ENCODE data around the gene HPCA.

Gene HPCA

GRCh38 chr1:32886004-32886827, at the start of gene HPCA:
Gene HPCA, plus strand, starts transcription at chr1:32886491. Its CDS starts 2,408 bp downstream, at chr1:32888899.
- DNase-seq: no peak

- no peak for DNase-seq
Measured at GRCh38 chr1:32848354-32849063, 37.8 kb upstream of the HPCA start.

DNA sequence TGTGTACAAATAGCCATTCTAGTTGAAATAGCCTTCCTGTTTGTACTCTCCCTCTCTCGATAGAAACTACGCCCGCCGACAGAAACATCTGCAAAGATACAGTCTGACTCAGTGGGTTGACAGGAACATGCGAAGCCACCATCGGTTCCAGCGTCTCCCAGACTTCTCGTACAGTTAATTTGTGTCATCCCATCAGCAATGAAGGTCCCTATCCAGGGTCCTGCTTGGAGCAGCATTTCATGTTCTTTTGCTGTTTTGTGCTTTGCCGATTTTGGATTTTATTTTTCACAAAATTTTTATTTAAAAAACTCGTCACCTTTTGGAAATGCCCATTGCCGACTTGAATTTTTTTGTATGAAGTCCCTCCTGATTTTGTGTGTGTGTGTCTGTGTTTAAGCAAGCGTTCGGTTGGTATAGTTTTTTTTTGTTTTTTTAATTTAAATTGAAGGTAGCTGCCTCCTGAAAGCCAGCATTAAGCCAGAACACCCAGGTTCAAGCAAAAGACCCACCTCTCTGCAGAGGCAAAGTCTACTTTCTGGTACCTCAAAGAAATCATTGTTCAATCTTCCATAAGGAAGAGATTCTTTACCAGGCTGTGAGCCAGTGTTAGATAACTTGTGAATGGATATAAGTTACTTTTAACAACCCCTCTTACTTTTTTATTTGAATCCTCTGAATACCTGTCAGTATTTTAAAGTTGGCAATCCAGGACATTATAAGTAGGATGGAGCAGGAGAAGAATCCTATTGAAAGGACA, 30.3 kb upstream of the HPCA start:
- DNase-seq: no peak

- no peak for DNase-seq
Measured at GRCh38 chr1:32858136-32858535, 28.2 kb upstream of the HPCA start.

- no peak for DNase-seq
Measured at GRCh38 chr1:32858791-32859190, 27.5 kb upstream of the HPCA start.

DNA sequence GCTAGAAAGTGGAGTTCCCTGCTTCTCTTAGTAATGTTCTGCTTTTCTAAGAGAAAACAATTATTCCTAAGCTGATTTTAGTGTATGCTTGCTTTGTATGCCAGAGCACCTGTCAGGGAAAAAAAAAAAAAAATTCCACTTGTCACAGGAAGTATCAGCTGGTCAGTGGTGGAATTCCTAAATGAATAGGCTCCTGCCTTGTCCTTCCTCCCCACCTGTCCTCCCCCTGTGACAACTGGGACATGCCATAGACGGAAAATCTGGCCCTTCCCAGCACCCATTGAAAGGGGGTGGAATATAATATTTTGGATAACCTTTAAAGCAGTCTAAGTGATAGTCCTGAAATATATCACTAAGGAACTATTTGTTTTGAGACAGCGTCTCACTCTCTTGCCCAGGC, 26.4 kb upstream of the HPCA start:
- DNase-seq: no peak

DNA sequence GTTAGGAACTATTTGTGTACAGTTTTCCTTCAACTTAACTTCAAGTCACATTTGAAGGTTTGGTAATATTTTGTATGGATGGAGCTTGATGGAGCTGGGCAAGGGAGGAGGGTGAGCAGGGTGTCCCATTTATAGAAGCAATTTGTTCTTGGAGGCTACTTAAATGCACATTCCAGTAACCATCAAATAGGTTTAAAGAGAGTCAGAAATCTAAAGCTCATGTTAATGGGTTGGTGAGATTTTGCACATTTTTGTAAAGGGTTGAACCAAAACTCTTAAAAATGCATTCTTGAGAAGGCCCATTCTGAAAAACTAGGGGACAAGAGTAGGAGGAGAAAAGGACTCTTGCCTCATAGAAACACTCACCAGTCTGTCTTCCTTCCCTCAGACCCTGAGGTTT, 25.7 kb upstream of the HPCA start:
- DNase-seq: no peak

GRCh38 chr1:32861904-32862695, 24.2 kb upstream of the HPCA start:
- DNase-seq: no peak

GRCh38 chr1:32863218-32863880, 22.9 kb upstream of the HPCA start:
- DNase-seq: no peak

DNA sequence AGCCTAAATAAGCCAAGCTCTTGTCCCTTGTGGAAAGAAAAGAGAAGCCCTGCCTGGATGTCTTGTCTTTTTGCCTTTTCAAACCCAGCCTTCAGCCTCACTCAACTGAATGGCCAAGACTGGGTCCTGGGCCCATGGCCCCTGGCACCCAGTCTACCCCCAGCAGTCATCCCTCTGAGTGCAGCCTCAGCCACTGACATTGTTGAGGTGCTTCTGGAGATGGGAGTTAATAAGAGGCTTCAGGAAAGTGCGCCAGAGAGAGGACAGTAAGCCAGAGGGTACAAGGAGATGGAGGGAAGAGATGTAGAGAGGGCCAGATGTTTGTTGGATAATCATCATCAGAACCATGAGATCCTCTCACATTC, 22.4 kb upstream of the HPCA start:
- no peak for DNase-seq

GRCh38 chr1:32864375-32865019, 21.8 kb upstream of the HPCA start:
- DNase-seq: no peak

GRCh38 chr1:32865639-32866405, 20.5 kb upstream of the HPCA start:
- no peak for DNase-seq

GRCh38 chr1:32867151-32867550, 19.1 kb upstream of the HPCA start:
- DNase-seq: no peak

DNA sequence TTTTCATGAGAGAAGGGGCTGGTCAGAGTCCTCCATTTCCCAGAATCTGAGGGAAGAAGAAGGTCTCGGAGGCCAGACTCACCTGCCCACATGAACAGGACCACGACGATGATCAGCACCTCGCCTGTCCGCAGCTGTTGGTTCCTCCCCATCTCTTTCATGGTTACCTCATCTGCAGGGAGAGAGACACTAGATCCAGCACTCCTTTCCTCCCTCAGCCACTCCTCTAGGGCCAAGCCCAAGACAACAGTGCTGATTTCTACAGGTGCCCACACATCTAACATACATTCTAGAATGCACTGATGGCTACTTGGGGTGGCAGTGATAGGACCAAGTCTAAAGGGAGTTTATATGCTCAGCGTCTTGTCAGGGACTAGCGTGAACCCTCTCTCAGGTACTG, 18.6 kb upstream of the HPCA start:
- no peak for DNase-seq

- no peak for DNase-seq
Measured at GRCh38 chr1:32868085-32868484, 18.2 kb upstream of the HPCA start.

DNA sequence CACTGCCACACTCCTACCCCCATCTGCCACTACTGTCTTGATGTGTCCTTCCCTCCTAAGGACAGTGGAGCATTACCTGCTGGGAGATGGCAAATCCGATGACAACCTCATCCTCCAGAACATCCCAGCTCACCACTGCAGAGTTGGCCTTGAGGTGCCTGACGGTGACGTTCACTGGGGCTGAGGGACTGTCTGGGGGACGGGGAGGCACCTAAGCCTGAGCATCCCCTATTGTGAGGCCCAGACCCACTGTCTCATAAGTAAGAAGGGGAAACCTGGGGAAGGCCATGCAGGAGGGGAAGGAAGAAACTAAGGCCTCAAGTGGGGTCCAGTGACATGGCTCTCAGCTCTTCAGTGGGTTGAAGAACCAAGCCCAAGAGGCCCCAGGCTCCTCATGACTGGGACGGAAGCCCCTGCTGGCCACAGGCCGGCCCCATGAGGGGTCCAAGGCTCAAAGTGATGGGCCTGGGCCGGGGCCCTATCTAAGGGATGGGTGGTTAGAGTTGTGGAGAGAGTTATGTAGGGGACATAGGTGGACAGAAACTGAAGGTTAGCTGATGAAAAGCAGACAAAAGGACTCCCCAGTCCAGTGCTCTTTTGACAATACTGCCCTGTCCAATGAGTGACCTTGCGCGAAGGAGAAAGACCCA, 17.4 kb upstream of the HPCA start:
- DNase-seq: no peak

DNA sequence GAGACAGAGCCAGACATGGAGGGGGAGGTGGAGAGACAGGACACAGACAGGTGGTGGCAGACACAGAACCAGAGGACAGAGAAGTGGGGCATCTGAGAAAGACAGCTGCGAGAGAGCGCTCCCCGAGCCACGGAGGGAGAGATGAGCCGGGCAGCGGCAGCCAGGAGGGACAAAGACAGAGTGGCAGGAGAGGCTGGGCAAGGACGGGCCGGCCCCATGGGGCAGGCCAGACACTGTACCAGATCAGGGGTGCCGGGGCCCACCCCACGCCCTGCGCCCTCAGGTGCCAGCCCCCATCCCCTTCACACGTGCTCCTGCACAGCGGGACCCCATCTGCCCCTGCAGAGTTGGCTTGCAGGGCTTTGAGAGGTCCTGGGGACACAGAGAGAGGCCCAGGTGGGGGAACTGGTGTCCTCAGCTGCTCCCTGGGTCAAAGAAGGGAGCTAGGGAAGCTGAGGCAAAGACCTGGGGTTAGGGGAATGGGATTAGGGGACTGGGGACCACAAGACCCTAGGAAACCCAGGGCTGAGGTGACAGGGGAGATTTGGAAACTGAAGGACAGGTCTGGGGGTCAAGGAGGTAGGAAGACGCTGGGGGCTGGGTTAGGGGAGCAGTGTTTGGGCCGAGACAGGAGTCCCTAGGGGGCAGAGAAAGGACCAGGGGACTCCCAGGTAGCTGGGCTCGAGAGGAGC, 16.2 kb upstream of the HPCA start:
- DNase-seq: no peak

DNA sequence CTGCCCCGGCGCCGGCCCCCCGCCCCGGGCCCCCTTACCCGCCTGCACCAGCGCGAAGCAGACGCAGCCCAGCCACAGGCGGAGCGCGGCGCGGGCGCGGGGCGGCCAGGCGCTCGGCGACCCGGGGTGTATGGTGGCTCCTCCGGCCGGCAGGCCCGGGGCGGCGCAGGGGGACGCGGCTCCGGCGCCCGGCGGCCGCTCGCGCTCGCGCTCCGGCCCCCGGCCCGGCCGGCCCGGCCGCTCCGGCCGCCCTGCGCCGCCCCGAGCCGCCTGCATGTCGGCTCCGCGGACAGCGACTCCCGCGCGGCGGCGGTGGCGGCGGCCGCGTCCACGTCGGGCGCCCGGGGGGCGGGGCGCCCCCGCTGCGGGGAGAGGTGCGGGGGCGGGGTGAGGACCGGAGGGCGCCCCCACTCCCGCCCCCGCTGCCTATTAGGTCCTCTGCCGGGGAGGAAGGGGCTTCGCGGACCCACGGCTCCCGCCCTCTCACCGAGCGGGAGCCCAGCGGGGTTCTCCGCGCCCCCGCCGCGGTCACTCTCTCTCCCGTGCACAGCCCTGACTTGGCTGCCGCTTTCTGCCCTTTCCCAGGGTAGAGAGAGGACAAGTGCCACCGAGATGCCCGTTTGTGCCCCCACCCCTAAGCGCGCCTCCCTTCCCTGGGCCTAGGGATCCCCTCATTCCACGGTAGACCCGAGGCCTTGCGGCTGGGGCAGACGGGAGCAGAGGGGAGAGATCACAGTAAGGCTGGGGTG, 15.5 kb upstream of the HPCA start, which contains the start of gene FNDC5:
Gene FNDC5 (minus strand): TSS at position 298 of the 749 bp plus-strand sequence.
- DNase-seq: no peak
